Measurements from ENCODE around the gene NOP10. TPM values are rescaled to one million over a fixed set of nuclear protein-coding genes. Genes with fewer than 3 reads are reported as not detected.

Gene NOP10
- polyA plus RNA-seq, 1 experiment = 262 TPM

DNA sequence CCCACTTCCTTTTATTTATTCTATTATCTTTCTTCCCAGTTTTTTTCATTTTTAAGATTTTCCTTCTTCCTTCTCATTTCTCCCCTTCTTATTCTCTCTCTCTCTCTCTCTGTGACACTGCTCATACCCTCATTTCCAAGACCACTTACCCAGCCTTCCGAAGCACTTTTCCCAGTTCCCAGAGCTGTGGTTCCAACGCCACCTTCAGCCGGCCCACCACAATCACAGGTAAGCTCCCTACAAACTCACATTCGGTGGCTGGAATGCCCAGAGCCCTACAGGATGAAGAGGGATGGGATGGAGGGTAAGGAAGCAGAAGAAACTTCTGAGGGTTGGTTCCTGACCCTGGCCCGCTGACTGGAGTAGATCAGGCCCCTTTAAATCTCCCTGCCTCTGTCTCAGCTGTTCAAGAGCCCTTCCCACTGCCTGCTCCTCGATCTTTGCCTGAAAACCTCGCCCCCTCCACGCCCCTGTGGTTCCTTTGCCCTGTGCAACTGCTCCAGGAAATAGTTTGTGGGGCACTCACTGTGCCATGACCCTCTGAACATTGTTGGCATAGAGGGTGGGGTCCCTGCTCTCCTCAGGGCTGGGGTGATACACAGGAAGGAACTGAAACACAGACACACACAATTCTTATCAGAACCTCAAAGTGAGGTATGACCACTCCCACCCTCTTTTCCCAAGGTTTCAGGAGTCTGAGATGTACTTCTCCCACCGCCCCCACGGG lies 19.3 kb upstream of the NOP10 start:
- ChIA-PET CTCF (no interaction called here), POLR2A (no interaction called here)
- TF ChIP-seq, protein P1, sequence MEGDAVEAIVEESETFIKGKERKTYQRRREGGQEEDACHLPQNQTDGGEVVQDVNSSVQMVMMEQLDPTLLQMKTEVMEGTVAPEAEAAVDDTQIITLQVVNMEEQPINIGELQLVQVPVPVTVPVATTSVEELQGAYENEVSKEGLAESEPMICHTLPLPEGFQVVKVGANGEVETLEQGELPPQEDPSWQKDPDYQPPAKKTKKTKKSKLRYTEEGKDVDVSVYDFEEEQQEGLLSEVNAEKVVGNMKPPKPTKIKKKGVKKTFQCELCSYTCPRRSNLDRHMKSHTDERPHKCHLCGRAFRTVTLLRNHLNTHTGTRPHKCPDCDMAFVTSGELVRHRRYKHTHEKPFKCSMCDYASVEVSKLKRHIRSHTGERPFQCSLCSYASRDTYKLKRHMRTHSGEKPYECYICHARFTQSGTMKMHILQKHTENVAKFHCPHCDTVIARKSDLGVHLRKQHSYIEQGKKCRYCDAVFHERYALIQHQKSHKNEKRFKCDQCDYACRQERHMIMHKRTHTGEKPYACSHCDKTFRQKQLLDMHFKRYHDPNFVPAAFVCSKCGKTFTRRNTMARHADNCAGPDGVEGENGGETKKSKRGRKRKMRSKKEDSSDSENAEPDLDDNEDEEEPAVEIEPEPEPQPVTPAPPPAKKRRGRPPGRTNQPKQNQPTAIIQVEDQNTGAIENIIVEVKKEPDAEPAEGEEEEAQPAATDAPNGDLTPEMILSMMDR (IDR thresholded peaks at IDR 0.05; ENCODE audit: low read depth, low read length) = no peak
- no peak for DNase-seq (ENCODE audit: low read depth, low spot score)
- Histone ChIP-seq H3K9me3 (ENCODE audit: control insufficient read depth, insufficient read depth, low read length) (no peaks in the 10 kb centered on the region; the same call in 1 of the 2 replicates), H3K27me3 (ENCODE audit: control insufficient read depth, insufficient read depth, low read length) (no peaks in the 10 kb centered on the region), H3K27ac (ENCODE audit: low read depth, low read length) (no peak overlapping the region), H3K4me3 (ENCODE audit: low read depth, low read length) (no peak overlapping the region)

DNA sequence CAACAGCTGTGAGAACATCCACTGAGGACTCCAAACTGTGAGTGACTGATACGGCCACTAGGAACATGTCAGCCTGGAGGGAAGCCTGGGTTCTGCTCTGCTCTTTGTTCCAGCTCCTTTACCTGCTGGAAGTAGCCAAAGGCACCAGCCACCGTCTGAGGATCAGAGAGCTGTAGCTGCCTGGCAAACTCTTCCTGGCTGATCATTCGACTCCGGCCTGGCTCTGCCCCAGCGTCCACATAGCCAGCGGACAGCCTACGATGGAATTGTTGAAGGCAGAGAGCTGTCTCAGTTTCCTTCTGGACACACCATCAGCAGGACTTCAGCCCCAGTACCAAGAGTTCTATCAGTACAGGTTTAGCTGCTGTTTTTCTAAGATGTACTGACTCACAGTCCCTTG lies 18.3 kb upstream of the NOP10 start:
- CTCF ChIA-PET = interaction anchor here (2.0 kb wide), 1 partner anchor 18 kb away, joined by 7 read pairs; the partner anchor contains the start of genes NOP10 and NUTM1
- Histone ChIP-seq H3K9me3 (ENCODE audit: control insufficient read depth, insufficient read depth, low read length) (no peaks in the 10 kb centered on the region), H3K4me3 (ENCODE audit: low read depth, low read length) (no peak overlapping the region), H3K27ac (ENCODE audit: low read depth, low read length) (no peak overlapping the region), H3K27me3 (ENCODE audit: control insufficient read depth, insufficient read depth, low read length) (no peaks in the 10 kb centered on the region)
- TF ChIP-seq, protein P1 (IDR thresholded peaks at IDR 0.05; ENCODE audit: low read depth, low read length) = no peak
- DNase-seq (ENCODE audit: low read depth, low spot score) = no peak
- POLR2A ChIA-PET = no interaction called here

DNA sequence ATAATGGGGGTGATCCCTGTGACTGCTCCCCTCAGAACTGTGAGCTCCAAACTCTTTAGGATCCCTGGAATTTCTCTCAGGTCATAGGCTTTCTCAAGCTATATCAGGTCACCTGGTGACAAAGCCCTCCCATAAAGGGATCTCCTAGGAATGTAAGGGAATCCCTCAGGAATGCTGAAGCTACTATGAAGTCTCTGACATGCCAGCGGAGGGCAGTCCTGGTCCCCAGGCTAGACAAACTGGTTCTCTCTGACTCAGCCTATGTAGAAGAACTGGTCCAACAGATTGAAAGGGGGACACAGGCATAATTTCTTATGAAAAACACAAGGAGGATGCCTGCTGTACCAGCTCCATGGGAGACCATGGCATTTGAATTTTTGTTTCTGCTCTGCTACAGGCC lies 17.4 kb upstream of the NOP10 start:
- H3K27ac ChIP-seq (ENCODE audit: low read depth, low read length) = no peak overlapping the region
- H3K9me3 ChIP-seq (ENCODE audit: control insufficient read depth, insufficient read depth, low read length) = no peaks in the 10 kb centered on the region
- CTCF ChIA-PET = interaction anchor here (0.5 to 2.0 kb wide), 2 partner anchors 17 to 262 kb away, joined by 5 to 7 read pairs; partner anchors contain the start of genes NOP10 and NUTM1
- TF ChIP-seq, protein P1 (IDR thresholded peaks at IDR 0.05; ENCODE audit: low read depth, low read length) = no peak
- no peak for DNase-seq (ENCODE audit: low read depth, low spot score)
- POLR2A ChIA-PET = no interaction called here
- no peak overlapping the region for H3K4me3 ChIP-seq (ENCODE audit: low read depth, low read length)
- H3K27me3 ChIP-seq (ENCODE audit: control insufficient read depth, insufficient read depth, low read length) = no peaks in the 10 kb centered on the region

DNA sequence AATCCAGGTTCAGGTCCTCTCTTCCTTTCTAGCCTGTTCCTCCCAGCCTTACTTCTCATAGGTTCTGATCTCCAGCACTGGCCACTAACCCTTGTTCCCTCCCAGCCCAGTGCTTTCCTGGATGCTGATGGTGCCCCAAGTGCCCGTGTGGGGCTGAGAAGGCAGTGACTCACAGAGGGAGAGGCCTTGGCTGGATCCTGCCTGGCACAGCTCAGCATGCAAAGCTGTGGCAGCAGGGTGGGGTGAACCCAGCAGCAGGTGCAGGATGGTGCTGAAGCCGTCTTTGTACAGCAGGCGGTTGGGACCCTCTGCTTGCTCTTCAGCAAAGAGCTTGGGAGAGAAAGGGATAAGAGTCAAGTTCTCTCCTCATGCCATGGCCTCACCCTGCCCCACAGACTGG lies 16.5 kb upstream of the NOP10 start:
- Histone ChIP-seq H3K27ac (ENCODE audit: low read depth, low read length) (no peak overlapping the region), H3K4me3 (ENCODE audit: low read depth, low read length) (no peak overlapping the region), H3K9me3 (ENCODE audit: control insufficient read depth, insufficient read depth, low read length) (no peaks in the 10 kb centered on the region), H3K27me3 (ENCODE audit: control insufficient read depth, insufficient read depth, low read length) (no peaks in the 10 kb centered on the region)
- TF ChIP-seq, protein P1 (IDR thresholded peaks at IDR 0.05; ENCODE audit: low read depth, low read length) = no peak
- CTCF ChIA-PET = no interaction called here
- POLR2A ChIA-PET = no interaction called here
- no peak for DNase-seq (ENCODE audit: low read depth, low spot score)

DNA sequence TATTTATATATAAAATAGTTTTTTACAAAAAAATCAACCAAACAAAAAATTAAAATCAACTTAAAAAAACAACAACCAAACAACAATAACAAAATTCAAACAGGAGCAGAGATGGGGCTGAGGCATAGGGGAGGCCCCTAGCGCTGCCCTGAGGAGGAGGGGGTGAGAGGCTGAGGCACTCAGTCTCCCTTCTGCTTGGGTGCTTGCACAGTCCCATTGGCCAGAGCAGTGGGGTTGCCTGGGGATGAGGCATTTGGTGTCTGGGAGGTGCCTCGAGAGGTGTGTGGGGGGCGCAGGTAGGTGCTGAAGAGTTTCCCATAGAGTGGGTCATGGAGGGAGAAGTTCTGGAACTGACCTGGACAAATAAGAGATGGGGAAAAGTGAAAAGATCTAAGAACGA lies 16.0 kb upstream of the NOP10 start:
- TF ChIP-seq, protein P1 (IDR thresholded peaks at IDR 0.05; ENCODE audit: low read depth, low read length) = no peak
- no peak overlapping the region for H3K27ac ChIP-seq (ENCODE audit: low read depth, low read length)
- no peaks in the 10 kb centered on the region for H3K9me3 ChIP-seq (ENCODE audit: control insufficient read depth, insufficient read depth, low read length)
- DNase-seq (ENCODE audit: low read depth, low spot score) = no peak
- H3K4me3 ChIP-seq (ENCODE audit: low read depth, low read length) = no peak overlapping the region
- ChIA-PET POLR2A (no interaction called here), CTCF (interaction anchor here (1.7 kb wide), 1 partner anchor 8 kb away, joined by 8 read pairs; the partner anchor contains the start of gene LPCAT4)
- no peaks in the 10 kb centered on the region for H3K27me3 ChIP-seq (ENCODE audit: control insufficient read depth, insufficient read depth, low read length)
